DMS153 (cell line): ENCODE results near the gene NOL4L.

Experiments used
- DNase-seq: peaks from one replicate; lab custom pipeline; 2025; lab: John Stamatoyannopoulos, UW

The NOL4L gene

DNA sequence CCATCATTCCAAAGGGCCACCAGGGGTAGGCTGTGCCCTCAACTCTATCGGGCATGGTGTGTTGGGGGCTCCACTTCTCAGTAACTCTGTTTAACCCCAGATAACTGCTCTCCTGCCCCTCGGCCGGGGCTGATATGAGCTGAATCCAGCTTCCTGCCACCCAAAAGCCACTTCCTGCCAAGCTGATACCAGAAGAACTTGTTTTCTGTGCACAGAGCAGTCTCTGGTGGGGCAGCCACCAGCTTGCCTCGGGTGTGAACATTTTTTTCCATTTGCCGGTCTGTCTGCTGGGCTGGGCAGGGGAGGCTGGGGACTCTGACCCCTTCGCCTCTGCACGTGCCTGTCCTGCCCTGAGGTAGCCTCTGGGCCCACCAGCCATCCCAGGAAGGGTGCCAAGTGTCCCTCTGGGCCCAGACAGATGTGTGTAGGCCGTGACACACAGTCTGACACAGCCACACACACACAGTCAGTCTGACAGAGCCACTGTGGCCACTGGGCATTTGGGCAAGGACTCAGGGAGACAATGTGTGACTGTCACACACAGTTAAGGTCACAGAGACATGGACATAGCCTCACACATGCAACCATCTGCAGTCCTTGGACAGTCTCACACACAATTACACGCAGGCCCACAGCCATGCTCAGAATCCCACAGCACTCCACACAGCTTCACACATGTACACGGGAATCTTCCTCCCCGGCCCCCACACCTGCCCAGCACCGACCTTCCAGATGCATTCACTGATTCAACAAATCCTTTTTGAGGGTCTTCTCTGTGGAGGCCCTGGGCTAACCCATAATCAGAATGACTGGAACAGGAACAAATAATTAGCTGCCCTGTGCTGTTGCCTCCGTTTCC lies 45.1 kb downstream of the NOL4L start:
- no peak for DNase-seq

DNA sequence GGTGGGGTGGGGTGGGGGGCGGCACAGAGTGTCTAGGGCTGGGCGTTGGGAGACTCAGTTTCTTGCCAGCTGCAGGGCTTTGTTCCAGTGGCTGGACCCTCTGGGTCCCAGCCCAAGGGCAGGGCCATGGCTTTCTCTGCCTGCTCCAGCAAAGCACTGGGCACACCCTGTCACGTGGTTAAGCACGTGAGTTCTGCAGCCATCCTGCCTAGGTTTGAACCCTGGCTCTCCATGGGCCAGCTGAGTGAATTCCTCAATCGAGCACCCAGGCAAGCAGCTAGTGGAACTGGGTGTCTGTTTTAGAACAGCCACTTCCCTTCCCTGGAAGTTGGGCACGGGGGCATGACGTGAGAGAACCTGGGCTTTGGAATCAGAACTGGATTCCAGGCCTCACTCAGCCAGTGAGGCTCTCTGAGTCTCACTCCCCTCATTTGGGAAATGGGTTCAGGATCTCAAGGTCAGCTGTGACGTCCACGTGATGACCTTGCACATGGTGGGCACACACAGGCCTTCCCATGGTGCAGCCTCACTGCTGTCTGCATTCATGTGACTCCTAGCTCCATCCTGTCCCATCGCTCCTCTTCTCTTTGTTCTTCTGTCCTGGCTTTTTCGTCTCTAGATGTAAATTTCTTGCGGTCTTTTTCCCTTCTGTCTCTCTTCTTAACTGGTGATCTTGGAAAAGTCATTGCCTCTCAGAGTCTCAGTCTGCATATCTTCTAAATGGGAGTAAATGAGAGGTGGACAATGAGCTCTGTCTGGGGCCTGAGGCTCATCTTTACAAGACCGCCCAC lies 45.9 kb downstream of the NOL4L start:
- peak; percentile 28 for DNase-seq

DNA sequence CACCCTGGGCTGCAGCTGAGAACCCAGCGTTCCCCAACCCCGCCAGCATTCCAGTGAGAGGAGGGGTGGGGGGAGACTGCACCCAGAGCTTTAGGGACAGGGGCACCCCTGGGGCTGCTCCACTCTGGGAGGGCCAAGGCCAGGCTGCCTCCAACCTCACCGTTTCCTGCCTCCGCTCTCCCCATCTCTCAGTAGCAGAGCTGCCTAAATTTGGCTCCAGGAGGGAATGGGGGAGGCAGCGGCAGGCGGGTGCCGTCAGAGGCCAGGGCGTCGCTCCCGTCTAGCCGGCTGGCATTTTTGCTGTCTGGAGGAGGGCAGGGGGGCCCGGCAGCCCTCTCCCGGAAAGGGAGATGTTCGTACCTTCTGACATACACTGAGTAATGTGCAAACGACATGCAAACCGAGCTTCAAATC lies 46.6 kb downstream of the NOL4L start:
- DNase-seq, result no peak

- DNase-seq, result no peak
These were observed 47.2 kb downstream of the NOL4L start for GRCh38 chr20:32537657-32538525.

- DNase-seq, result peak; percentile 88
These were observed 48.1 kb downstream of the NOL4L start for GRCh38 chr20:32536851-32537656.

- DNase-seq, result peak; percentile 78
These were observed 48.9 kb downstream of the NOL4L start for GRCh38 chr20:32535953-32536823.

DNA sequence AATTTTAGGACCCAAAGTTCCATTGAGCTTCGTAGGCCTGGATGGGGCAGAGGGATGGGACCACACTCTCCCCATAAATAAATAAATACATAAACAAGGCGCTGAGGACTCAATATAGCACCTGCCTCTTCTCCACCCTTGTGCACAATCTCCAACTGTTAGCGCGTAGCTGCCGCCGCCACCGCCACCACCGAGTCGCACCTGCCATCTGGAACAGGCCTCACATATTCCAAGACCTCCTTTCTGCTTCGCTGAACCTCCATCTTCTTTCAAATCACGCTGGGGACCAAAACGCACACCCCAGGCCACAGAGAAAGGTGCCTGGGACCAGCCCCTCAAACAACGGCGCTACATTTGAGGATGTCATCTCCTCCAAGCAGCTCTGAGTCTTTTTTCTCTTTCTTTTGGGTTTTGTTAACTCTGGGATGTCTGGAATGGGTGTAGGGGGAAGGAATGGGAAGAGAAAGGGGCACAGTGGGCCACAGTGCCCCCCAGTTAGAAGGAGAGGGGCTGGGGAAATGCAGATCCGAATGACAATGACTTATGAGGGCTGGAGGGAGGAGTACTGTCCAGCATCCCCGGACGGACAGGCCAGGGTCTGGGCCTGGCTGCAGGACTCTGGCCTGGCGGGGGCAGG lies 49.7 kb downstream of the NOL4L start:
- DNase-seq, result peak; percentile 58

DNA sequence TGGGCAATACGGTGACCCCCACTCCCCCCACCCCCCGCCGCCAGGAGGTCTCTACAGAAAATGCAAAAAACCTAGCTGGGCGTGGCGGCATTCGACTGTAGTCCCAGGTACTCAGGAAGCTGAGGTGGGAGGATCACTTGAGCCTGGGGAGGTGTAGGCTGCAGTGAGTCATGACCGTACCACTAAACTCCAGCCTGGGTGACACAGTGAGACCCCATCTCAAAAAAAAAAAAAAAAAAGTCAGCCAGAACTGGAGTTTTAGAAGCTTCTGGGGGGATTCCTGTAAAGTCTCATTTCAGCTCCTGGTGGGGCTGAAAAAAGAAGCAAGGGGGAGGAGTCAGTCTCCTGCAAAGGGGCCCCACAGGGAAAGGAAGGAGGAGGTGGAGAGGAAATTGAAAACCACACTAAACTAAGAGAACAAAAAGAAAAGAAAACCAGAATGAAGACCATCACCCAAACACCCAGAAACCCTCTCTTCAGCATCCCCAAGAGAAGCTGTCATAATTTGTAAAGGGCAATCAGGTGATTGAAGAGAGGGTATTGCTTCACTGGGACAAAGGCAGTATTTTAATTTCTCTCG lies 50.4 kb downstream of the NOL4L start:
- DNase-seq, result no peak

DNA sequence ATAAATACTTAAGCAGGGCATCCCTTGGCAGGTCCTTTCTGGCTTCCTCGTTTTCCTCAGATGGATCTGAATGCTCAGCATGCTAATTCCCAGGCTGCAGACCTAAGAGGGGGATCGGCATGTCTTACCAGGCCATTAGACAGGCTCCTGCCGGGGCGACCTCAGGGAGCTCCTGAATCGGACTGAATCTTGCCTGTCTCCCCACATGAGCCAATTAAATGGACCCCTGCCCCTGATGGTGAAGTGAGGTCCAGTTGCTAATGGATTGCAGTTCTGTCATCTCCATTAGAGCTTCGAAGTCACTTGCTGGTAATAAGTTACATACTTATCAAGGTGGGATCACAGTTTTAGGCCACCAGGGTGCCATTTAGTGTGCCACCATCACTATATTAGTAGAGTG lies 51.4 kb downstream of the NOL4L start:
- no peak for DNase-seq

- DNase-seq, result no peak
These were observed 52.9 kb downstream of the NOL4L start for GRCh38 chr20:32532246-32532645.

GRCh38 chr20:32528905-32529670 lies 56.0 kb downstream of the NOL4L start:
- DNase-seq, result no peak

- DNase-seq, result peak; percentile 87
These were observed 56.8 kb downstream of the NOL4L start for GRCh38 chr20:32528171-32528891.

DNA sequence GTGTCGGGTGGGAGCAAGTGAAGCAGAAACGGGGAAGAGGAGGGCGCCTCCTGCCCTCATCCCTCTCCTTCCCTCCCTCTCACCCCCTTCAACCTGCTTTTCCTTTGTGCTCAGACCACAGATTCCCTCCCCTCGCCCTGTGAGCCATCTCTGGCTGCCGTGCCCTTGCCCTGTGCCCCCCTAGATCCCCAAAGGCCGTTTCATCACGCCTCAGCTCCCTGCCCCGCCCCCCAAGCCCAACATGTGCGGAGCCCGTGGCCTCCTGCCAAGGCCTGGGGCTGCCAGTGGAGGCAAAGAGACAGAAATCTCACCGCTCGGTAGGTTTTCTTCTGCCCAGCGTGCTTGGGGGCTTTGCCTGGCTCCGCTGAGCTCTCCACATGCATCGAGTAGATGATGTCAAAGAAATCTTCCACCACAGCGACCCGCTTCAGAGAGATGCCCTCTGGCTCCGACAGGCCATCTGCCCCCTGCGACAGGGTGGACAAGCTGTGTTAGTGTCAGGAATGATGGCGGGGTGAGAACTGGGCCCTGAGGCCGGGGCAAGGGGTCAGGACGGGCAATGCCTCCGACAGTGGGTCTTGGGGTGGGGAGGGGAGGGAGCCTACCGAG lies 57.6 kb downstream of the NOL4L start:
- DNase-seq, result no peak

DNA sequence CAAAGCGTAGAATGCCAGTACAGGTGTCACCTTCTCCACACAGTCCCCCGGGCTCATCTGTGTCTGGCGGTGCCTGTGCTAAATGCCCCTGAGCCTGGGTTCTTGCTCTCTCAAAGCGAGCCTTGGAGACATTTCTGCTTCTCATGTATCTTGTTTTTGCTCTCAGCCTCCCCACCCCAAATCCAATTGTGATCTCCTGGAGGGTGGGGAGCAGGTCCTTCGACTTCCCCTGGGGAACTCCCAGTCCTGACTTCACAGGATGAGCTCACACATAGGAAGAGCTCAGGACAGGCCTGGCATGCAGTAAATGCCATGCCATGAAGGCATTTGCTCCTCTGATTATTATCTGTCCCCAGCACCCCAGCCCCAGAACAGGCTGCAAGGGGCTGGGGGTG lies 58.1 kb downstream of the NOL4L start:
- no peak for DNase-seq

- DNase-seq, result no peak
These were observed 58.6 kb downstream of the NOL4L start for GRCh38 chr20:32526541-32526940.

- DNase-seq, result no peak
These were observed 59.0 kb downstream of the NOL4L start for GRCh38 chr20:32526125-32526524.

- DNase-seq, result peak; percentile 85
These were observed 60.2 kb downstream of the NOL4L start for GRCh38 chr20:32524829-32525501.
